Stimulated activated naive CD8-positive, alpha-beta T cell treated with anti-CD3 and anti-CD28 coated beads, Interleukin-15, amount 100 ng/mL, for 72 hours (primary cell): ENCODE results near the gene C1orf87.
A peak's percentile ranks its signal among the peaks of the same experiment; 100 is the strongest.

Source experiments
- ATAC-seq: fragments of 150-1000 bp; cut with Tn5 transposase; 2 replicates; pipeline ENCODE4 v1.10.0; 2021; ENCODE audit warnings: mild to moderate bottlenecking, moderate library complexity
- DNase-seq, 2 donors: peaks; one replicate each; pipeline ENCODE4 v3.0.0; 2021 to 2022
- H3K27ac Mint-ChIP-seq, 2 donors: one replicate each; pipeline ENCODE4 v1.8.0; 2022; ENCODE audit warnings: mild to moderate bottlenecking in 2 of 2, mixed read lengths in 2 of 2, moderate library complexity in 2 of 2
- H3K27me3 Mint-ChIP-seq: one replicate; pipeline ENCODE4 v1.8.0; 2022; ENCODE audit warnings: mixed read lengths
- H3K4me1 Mint-ChIP-seq: one replicate; pipeline ENCODE4 v1.8.0; 2022; ENCODE audit warnings: mild to moderate bottlenecking, mixed read lengths
- H3K4me3 Mint-ChIP-seq, 2 donors: one replicate each; pipeline ENCODE4 v1.8.0; 2022; ENCODE audit warnings: mild to moderate bottlenecking in 2 of 2, mixed read lengths in 2 of 2, moderate library complexity in 1 of 2
- H3K9me3 Mint-ChIP-seq, 2 donors: one replicate each; pipeline ENCODE4 v1.8.0; 2022; ENCODE audit warnings: mixed read lengths in 2 of 2

C1orf87 gene

DNA sequence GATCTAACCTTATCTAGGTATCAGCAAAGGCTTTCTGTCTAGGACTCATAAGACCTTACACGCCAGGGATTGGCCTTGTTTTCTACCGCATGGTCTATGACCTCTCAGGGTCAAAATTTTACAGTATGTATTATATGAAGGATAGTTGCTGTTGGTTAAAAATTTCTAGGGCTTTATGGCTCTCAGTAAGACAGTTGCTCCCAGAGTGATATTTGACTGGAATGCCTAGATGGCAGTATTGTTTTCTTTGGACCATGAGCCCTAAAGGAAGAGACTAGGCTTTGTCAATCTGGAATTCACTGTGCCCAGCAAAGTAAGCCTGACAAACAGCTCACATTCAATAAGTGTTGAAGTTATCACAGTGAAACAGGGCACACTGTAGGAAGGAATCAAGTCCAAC lies 37.6 kb downstream of the C1orf87 start:
- Mint-ChIP-seq H3K9me3 (no peaks in the 10 kb centered on the region), H3K4me3 (no peak overlapping the region), H3K4me1 (no peaks in the 10 kb centered on the region), H3K27me3 (no peaks in the 10 kb centered on the region), H3K27ac (no peak overlapping the region)
- ATAC-seq (no peak), DNase-seq (no peak)

DNA sequence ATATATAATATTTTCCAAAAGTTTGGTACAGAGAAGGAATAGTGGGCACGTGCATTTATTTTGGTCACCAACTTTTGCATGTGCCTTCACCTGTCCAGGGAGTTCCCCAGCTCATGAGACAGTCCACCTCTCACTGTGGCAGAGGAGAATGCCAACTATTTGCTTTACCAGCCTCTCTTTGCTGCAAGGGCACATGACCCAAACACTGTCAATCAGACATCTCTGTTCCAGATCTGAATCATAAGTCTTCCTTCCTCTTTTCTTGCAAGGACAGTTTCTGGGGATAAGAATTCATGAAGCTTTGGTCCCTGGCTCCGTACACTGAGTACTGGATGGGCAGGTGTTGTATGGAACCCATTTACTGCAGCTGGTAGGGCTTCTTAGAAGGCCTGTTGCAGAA lies 38.6 kb downstream of the C1orf87 start:
- no peak overlapping the region for H3K4me3 Mint-ChIP-seq
- H3K27ac Mint-ChIP-seq: no peak overlapping the region
- H3K9me3 Mint-ChIP-seq: no peaks in the 10 kb centered on the region
- DNase-seq: no peak
- no peak for ATAC-seq
- no peaks in the 10 kb centered on the region for H3K4me1 Mint-ChIP-seq
- no peaks in the 10 kb centered on the region for H3K27me3 Mint-ChIP-seq

DNA sequence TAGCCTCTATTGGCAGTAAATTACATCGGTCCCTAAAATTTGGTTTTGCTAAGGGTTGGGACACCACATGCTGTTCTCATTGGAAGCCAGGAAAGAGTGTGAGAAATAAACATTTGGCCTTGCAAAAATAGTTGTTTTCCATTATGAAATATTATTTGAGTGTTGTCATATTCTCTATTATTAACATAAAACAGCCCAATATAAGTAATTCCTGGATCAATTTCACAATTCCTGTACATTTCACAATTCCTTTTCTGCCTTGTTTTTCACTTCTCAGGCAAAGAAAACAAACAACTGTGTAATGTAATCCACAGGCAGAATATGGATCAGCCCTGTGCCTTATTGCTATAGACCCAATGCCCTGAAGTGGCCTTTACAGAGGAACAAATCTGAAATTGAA lies 40.5 kb downstream of the C1orf87 start:
- no peak for ATAC-seq
- no peaks in the 10 kb centered on the region for H3K27me3 Mint-ChIP-seq

DNA sequence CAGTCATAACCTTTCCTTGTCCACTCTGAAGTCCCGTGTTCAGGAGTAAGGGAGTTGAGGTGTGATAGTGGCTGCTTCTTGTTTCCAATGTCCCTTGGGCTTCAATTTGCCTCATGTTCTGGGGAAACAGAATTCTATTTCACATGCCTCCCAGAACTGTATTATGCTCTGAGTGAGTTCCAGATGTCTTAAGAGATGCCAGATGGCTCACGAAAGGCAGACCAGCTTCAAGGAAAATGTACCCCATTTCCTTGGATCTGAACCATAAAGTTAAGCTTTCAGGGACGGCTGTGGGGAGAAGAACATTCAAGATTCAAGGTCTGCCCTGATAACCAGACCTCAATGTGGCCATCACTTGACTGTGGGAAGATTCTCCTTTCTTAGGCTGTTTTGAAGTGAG lies 42.4 kb downstream of the C1orf87 start:
- no peak for ATAC-seq
- Mint-ChIP-seq H3K4me3 (no peak overlapping the region), H3K27me3 (no peaks in the 10 kb centered on the region), H3K4me1 (no peaks in the 10 kb centered on the region), H3K9me3 (no peaks in the 10 kb centered on the region), H3K27ac (no peak overlapping the region)
- DNase-seq: no peak

More for the DNA sequence above, 40.5 kb downstream of the C1orf87 start:
- no peaks in the 10 kb centered on the region for H3K4me1 Mint-ChIP-seq
- no peak overlapping the region for H3K27ac Mint-ChIP-seq
- DNase-seq: no peak
- no peak overlapping the region for H3K4me3 Mint-ChIP-seq
- H3K9me3 Mint-ChIP-seq: no peaks in the 10 kb centered on the region

DNA sequence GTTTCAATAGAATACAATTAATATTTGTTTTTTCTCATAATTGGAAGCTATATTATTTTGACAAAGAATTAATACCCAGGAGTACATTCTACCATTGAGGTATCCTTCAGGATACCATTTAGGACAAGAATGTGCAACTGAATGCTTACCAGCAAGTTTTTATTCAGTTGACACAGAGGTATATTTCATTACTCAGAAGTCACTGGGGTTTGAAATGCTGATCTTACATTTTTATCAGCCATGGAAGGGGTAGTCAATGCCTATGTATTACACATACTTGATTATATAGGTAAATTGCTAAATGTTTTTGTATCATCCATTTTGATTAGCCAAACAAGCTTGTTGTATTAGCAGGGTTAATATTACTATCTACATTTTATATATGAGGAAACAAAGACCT lies 48.0 kb downstream of the C1orf87 start:
- no peak overlapping the region for H3K4me3 Mint-ChIP-seq
- no peaks in the 10 kb centered on the region for H3K27me3 Mint-ChIP-seq
- ATAC-seq: no peak
- no peaks in the 10 kb centered on the region for H3K4me1 Mint-ChIP-seq
- H3K27ac Mint-ChIP-seq: no peak overlapping the region
- DNase-seq: no peak
- no peaks in the 10 kb centered on the region for H3K9me3 Mint-ChIP-seq

DNA sequence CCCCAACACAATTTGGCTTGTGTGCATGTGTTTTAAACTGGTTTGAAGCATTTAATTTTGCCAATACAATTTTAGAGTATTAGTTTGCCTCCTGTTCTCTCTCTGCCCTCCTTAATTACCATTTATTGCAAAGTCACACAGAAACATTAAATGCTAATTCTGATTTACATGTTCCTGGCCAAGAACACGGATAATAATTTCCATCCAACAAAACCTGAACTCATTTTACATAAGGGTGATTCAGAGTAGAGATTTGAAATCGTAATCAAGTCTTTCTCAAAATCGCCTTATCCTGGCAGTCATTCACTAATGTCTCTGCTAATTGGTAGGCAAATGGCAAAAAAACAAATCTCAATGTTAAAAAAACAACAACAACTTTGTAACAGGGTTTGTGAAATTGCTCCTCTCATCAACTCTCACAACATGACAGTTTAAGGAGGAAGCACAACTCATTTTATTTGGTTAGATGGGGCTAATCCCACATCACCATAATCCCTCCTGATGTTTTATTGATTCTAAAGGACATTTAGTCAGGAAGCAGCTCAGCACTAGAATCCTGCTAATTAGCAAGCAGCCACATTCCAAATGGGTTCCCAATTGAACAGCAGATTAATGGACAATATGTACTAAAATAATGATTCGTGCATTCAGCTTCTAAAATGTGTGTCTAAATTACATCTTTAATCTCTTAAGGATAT lies 55.9 kb downstream of the C1orf87 start:
- Mint-ChIP-seq H3K4me1 (no peaks in the 10 kb centered on the region), H3K9me3 (peaks cover 0 to 9% of the 10 kb centered on the region in 2 donors), H3K4me3 (no peak overlapping the region), H3K27me3 (no peaks in the 10 kb centered on the region), H3K27ac (no peak overlapping the region)
- DNase-seq (no peak), ATAC-seq (no peak)

DNA sequence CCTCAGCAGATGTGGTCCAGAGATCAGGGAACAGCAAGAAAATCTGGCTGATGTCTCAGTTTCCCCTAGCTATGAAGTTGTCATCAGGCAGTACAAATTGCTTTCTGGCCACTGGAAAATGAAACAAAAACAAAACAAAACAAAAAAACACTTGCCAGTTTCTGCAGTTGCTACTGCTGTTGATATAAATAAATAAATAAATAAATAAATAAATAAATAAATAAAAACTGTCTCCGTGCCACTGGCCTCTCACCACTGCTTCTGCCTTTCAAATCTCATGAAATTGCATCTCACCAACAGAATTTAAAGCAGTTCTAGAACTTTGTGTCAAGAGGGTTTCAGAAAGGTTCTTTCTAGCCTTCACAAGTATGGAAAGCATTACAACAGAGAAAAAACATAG lies 62.9 kb downstream of the C1orf87 start:
- no peak overlapping the region for H3K27ac Mint-ChIP-seq
- H3K27me3 Mint-ChIP-seq: peaks cover 22% of the 10 kb centered on the region
- no peaks in the 10 kb centered on the region for H3K9me3 Mint-ChIP-seq
- DNase-seq (no peak), ATAC-seq (no peak)
- H3K4me1 Mint-ChIP-seq: no peaks in the 10 kb centered on the region
- no peak overlapping the region for H3K4me3 Mint-ChIP-seq

DNA sequence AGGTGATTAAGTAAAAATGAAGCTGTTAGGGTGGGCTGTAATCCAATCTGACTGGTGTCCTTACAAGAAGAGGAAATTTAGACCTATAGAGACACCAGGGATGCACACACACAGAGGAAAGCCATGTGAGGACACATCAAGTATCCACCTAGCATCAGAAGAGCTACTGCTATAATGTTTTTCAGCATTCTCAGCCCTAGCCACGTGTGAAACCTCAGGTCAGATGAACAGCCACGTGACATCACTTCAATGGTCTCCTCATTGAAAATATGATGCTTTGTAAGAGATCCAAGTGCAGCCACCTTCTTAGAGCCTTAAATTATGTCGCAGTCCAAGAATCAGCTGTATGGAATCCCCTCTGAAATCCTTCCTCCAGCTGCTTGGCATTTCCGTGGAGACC lies 65.1 kb downstream of the C1orf87 start:
- no peak overlapping the region for H3K27ac Mint-ChIP-seq
- DNase-seq: no peak
- H3K27me3 Mint-ChIP-seq: peaks cover 22% of the 10 kb centered on the region

DNA sequence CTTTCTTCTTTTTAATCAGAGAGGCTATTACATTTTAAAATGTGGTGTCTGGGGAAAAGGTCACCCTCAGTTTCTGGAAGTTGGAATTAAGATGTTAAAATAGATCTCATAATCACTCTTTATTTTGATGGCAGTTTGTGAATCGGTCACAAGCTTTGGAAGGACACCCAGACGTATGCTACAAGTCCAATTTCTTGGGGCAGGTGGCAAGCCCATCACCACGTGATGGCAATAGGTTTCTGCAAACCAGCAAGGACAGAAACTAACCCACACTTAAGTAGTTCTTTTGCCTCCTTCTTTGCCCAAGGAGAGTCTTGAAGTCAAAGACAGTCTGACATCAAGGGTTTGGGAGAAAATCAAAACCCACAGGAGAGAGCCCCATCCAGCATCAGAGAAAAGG lies 72.9 kb downstream of the C1orf87 start:
- peaks cover 11% of the 10 kb centered on the region for H3K27me3 Mint-ChIP-seq
- ATAC-seq (no peak), DNase-seq (no peak)
- H3K4me1 Mint-ChIP-seq: no peaks in the 10 kb centered on the region
- no peak overlapping the region for H3K27ac Mint-ChIP-seq
- no peaks in the 10 kb centered on the region for H3K9me3 Mint-ChIP-seq
- no peak overlapping the region for H3K4me3 Mint-ChIP-seq

More for the DNA sequence above, 65.1 kb downstream of the C1orf87 start:
- Mint-ChIP-seq H3K9me3 (no peaks in the 10 kb centered on the region), H3K4me1 (no peaks in the 10 kb centered on the region), H3K4me3 (no peak overlapping the region)
- ATAC-seq: peak; percentile 67

DNA sequence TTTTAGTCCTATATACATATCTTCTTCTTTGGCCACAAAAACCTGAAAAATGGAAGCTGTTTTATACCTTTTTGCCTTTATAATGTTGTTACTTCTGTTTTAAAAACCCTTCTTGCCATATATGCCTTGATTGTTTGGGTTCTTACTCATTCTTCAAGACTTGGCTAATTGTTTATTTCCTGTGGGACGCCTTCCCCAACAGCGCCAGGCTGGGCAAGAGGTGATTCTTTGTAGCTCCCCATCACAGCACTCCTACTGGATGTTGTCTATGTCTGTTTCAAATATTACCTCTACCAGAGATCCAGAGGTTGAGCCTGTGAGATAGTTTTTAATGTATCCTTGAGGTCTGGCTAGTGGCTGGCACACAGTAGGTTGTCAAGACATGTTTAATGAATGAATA lies 73.8 kb downstream of the C1orf87 start:
- DNase-seq (no peak), ATAC-seq (no peak)
- H3K27me3 Mint-ChIP-seq: peaks cover 11% of the 10 kb centered on the region
- H3K27ac Mint-ChIP-seq: no peak overlapping the region
- H3K4me3 Mint-ChIP-seq: no peak overlapping the region
- no peaks in the 10 kb centered on the region for H3K4me1 Mint-ChIP-seq
- no peaks in the 10 kb centered on the region for H3K9me3 Mint-ChIP-seq

DNA sequence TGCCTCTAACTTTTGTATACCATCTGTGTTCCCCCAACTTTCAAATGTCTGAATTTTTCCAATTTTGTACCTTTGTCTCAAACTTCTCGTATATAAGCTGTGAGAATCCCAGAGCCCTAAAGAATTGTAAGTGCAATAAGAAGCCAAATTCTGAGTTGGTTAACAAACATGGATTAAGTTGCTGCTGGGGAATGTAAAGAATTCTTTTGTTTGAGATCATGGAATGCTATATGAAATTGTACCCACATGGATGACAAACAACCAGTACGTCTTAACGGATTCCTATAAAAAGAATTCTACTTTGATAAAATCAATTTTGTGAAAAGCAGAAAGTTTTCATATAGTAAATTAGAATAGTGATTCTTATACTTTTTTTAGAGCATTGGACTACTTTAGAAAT lies 74.6 kb downstream of the C1orf87 start:
- no peak for DNase-seq

DNA sequence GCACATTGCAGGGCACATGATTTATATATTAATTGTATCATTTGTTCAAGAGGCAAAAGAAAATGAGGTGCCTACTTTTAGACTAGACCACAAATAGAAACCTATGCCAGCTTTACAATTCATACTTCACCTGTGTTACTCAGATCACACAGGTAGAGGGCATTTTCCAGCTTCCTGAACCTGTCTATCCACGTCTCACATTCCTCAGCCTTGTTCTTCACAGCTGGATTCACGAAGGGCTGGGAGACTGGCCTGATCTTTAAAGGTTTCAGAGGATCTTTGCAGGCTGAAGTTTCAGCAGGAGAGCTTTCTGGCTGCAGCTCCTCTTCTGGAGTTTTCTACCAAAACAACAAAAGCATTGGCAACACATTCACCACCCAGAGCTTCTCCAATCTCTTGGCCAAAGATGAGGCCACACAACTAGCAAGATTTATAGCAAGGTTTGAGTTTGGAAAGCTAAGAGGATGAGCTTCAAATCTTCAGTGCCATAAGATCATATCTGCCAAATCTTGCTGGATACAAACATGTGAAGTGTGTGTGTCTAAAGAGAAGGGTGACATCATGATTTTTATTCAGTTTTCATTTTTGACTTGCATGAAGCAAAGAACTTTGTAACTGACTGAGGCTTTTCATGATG lies 76.0 kb downstream of the C1orf87 start:
- no peak overlapping the region for H3K27ac Mint-ChIP-seq
- peaks cover 11% of the 10 kb centered on the region for H3K27me3 Mint-ChIP-seq
- ATAC-seq: no peak
- H3K4me1 Mint-ChIP-seq: no peaks in the 10 kb centered on the region
- DNase-seq: no peak
- no peak overlapping the region for H3K4me3 Mint-ChIP-seq
- H3K9me3 Mint-ChIP-seq: no peaks in the 10 kb centered on the region

More for the DNA sequence above, 74.6 kb downstream of the C1orf87 start:
- no peak overlapping the region for H3K27ac Mint-ChIP-seq
- H3K27me3 Mint-ChIP-seq: peaks cover 11% of the 10 kb centered on the region
- ATAC-seq: no peak
- no peak overlapping the region for H3K4me3 Mint-ChIP-seq
- no peaks in the 10 kb centered on the region for H3K9me3 Mint-ChIP-seq
- H3K4me1 Mint-ChIP-seq: no peaks in the 10 kb centered on the region

DNA sequence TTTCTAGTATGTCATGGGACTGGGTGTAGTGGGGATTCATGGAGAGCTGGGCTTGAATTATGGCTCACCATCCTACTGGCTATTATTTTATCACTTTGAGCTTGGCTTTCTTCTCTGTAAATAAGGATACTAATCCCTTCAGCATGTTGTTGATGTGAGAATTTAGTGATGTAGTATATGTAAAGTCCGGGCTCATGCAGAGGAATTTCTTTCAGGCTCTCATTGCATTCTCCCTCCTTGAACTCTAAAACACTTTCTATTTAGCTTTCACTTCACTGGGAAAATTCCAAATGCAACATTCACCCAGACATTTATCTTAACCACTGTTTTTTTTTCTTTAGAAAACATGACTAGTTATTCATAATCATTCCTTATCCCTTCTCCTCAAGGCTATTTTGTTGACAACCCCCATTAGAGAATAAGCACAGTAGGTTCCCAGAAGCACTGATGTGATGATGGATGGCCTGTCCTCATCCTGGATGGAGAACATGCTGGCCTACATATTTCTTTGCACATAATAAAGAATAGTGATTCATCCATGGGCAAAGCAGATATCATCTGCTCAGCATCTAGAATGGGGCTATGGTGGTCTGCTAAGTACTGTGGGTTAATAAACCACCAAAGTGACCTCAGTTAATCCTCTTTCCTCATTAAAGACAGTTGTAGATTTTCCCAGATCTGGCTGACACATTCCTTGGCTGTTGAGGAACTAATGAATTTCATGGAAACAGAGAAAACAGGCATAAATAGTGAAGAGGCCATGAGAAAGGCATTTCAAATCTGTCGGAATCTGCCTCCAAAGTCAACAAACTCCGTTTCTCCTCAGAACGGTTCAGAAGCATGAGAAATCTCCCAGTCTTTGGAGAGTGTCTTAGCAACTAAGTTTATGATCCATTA lies 79.0 kb downstream of the C1orf87 start:
- Mint-ChIP-seq H3K27ac (no peak overlapping the region), H3K4me1 (no peaks in the 10 kb centered on the region), H3K4me3 (no peak overlapping the region), H3K9me3 (no peaks in the 10 kb centered on the region), H3K27me3 (peaks cover 11% of the 10 kb centered on the region)
- DNase-seq (no peak), ATAC-seq (no peak)

DNA sequence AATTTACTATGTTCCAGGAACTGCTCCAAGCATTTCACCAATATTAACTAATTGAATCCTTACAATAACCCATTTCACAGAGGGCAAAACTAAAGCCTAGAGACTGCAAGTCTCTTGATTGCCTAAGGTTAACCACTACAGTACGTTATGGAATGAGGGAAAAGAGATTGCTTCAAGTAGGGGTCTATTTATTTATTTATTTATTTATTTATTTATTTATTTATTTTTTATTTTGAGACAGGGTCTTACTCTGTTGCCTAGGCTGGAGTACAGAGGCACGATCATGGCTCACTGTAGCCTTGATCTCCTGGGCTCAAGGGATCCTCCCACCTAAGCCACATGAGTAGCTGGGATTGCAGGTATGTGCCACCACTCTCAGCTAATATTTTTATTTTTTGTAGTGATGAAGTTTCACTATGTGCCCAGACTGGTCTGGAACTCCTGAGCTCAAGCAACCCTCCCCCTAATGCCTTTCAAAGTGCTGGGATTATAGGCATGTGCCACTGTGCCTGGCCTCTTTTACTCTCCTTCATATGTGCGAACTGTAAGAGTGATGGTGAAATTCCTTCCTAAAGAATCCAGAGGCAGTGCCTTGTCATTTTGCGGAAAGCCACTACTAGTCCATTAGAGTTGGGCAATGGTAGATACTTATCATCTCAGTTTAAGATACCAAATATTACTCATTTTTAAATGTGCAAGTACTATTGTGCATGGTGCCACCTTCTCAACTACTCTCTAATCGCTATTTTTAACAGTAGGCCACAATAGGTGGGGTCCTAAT lies 81.3 kb downstream of the C1orf87 start:
- DNase-seq: no peak
- Mint-ChIP-seq H3K4me1 (no peaks in the 10 kb centered on the region), H3K27me3 (no peaks in the 10 kb centered on the region), H3K9me3 (no peaks in the 10 kb centered on the region), H3K27ac (no peak overlapping the region), H3K4me3 (no peak overlapping the region)
- no peak for ATAC-seq

DNA sequence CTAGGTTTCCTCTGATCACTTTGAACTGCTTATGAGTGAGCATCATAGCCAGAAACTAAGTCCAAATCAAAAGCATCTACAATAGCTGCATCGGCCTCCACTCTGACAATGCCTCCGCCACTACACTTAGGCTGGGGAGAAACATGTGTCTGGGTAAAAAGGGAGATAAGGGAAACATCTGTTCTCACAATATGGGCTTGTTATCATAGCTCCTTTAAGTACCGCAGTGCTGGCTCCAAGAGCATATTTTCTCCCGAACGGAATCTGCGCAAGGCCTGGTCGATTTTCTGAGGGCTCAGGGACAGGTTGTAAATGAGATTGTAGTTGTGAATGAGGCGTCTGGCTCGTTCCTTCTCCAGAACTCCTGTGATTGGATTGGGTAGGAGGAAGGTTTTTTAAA lies 83.1 kb downstream of the C1orf87 start:
- DNase-seq (no peak), ATAC-seq (no peak)
- Mint-ChIP-seq H3K9me3 (no peaks in the 10 kb centered on the region), H3K27ac (no peak overlapping the region), H3K27me3 (no peaks in the 10 kb centered on the region), H3K4me1 (no peaks in the 10 kb centered on the region), H3K4me3 (no peak overlapping the region)
